ENCODE data around the gene ANKHD1.
"Not testable (repeated sequence)": the region's sequence is repeated elsewhere in the genome, so short reads cannot be mapped to it uniquely, and the experiment has no call there.

The ANKHD1 gene

DNA sequence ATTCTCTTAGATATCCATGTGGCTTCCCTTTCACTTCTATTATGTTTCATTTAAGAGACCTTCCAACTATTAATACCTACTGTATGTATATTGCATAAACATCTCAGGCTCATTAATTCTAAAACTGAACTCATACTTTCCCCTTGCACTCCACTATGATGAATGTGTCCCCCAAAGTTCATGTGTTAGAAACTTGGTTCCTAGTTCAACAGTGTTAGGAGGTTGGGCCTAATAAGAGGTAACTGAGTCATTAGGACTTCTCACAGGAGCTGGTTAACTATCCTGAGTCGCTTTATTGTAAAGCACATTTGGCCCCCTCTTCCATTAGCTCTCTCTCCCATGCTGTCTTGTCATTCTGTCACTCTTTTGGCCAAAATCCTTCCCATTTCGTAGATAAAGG is 22.0 kb downstream of the ANKHD1 start:
- DNase-seq (ENCODE audit: low read depth in 2 of 2) = no peak

DNA sequence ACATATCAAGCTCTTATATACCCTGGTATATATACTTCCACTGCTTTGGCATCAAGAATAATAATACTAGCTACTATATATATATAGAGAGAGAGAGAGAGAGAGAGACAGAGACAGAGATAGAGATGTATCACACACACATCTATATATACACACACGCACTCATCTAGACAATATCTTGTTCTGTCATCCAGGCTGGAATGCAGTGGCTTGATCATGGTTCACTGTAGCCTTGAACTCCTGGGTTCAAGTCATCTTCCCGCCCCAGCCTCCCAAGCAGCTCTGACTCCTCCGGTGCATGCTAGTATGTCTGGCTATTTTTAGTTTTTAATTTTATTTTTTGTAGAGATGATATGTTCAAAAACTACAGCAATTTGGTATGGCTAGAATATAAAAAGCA is 22.5 kb downstream of the ANKHD1 start:
- no peak for DNase-seq (ENCODE audit: low read depth in 2 of 2)

- not testable (repeated sequence) for DNase-seq (ENCODE audit: low read depth in 2 of 2)
These were observed 26.1 kb downstream of the ANKHD1 start for GRCh38 chr5:140427726-140428125.

DNA sequence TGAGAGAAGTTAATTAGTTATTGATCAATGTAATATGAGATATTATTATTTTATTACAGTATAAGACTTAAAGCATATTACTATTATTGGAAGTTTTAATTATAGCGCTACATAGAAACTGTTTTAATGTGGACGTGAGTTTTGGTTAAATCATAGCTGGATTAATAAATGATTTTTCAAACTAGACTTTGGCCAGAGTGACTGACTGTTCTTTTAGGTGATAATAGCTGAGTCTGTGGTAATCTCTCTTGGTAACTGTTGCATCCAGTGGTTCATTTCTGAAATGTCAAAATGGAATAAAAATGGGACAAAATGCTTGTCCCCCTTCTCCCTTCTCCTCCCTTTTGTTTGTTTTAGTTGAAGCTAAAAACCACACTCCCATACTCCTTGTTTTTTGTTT is 28.1 kb downstream of the ANKHD1 start:
- no peak for DNase-seq (ENCODE audit: low read depth in 2 of 2)

- no peak for DNase-seq (ENCODE audit: low read depth in 2 of 2)
These were observed 30.6 kb downstream of the ANKHD1 start for GRCh38 chr5:140432212-140432611.

DNA sequence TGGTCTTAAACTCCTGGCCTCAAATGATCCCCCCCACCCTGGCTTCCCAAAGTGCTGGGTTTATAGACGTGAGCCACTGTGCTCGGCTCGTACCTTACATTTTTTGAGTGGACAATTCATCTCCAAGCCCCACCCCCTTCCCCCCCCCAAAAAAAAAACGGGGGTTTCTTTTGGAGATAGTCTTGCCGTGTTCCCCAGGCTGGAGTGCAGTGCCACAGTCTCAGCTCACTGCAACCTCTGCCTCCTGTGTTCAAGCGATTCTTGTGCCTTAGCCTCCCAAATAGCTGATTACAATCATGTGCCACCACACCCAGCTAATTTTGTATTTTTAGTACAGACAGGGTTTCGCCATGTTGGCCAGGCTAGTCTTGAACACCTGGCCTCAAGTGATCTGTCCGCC is 31.3 kb downstream of the ANKHD1 start:
- DNase-seq (ENCODE audit: low read depth in 2 of 2) = no peak

GRCh38 chr5:140457368-140457767 is 55.7 kb downstream of the ANKHD1 start:
- not testable (repeated sequence) for DNase-seq (ENCODE audit: low read depth in 2 of 2)

DNA sequence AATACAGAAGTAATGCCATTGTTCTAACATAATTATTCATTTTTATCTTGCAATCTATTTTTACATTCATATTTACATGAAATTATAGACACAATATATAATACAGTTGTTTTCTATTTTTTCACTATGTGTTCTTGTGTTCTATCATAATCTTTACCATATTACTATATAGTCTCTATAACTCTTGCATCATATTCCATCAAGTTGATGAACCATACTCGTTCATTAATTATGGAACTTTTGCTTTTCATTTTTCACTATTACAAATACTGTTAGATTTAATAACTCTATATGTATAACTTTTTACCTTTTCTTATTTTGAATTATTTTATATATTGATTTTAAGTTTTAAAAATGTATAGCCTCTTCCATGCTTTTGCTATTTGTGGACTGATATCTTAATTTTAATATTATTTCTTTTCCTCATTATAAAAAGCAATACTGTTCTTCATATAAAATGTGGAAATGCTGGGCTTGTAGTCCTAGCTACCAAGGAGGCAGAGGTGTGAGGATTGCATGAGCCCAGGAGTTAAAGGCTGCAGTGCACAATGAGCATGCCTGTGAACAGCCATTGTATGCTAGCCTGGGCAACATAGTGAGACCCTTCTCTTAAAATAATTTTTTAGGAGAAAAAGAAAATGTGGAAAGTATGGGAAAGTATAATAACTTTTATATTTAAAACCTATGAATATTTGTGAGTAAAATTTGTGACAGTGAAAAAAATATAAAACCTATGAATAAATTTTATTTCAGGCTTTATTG is 65.5 kb downstream of the ANKHD1 start:
- no peak for DNase-seq (ENCODE audit: low read depth in 2 of 2)

DNA sequence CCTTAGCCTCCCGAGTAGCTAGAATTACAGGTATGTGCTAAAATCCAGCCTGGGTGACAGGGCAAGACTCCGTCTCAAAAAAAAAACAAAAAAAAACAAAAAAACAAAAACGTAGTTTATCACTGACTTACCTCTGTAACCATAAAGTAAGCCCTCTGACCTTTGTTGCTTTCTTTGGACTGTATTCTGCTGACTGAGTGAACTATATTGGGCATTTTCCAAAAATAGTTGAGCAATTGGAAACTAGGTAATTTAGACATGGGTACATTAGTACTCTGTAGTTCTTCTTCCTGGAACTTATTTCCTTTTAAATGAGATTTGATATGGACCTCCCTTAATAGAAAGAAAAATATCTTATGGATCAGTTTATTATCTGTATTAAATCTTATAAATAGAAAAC is 66.6 kb downstream of the ANKHD1 start:
- no peak for DNase-seq (ENCODE audit: low read depth in 2 of 2)

GRCh38 chr5:140469259-140469658 is 67.6 kb downstream of the ANKHD1 start:
- no peak for DNase-seq (ENCODE audit: low read depth in 2 of 2)

DNA sequence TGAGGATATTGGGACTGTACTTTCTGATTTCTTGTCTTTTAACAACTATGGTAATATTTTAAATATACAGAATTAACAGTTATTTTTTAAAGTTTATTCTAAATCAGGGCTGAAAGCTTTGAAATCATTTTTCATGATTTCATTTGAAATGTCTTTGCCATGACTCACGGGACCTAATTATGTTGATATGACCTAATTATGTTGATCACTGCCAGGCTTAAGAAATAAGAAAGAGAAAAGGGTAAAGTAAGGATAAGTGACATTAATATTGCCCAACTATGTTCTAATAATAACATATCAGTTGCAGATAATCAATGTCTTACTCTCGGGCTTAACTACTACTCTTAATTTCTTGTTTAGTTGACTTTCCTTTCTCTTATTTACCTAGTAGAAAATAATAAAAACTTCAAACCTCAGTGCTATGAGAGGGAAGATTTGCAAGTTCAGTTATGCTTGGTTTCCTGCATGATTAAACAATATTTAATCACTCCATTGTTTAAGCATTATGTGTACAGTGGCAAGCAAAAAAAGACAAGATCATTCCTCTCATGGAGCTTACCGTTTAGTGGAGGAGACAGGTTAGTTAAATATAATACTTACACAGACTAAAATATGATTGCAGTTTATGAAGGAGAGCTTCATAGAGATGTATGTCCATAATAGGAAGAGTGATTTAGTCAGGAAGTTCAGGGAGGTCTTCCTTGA is 78.8 kb downstream of the ANKHD1 start:
- DNase-seq (ENCODE audit: low read depth in 2 of 2) = no peak

DNA sequence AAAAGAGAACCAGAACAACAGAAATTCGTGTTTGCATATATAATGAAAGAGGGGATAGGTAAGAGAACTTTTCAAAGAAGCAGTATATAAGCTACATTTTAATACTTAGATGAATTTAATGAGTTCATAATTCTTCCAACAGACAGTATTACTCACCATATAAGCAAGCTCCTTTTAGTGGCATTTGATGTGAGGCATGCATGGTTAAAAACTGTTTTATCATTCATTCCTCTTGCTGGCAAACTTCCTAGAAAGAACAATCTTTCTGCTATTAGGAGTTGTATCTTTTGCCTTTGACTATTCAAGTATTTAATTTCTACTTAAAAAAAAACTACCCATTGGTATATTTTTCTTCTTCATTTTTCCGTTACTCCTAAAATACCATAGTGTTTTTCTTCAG is 80.1 kb downstream of the ANKHD1 start:
- DNase-seq (ENCODE audit: low read depth in 2 of 2) = peak; percentile 5 to 10

DNA sequence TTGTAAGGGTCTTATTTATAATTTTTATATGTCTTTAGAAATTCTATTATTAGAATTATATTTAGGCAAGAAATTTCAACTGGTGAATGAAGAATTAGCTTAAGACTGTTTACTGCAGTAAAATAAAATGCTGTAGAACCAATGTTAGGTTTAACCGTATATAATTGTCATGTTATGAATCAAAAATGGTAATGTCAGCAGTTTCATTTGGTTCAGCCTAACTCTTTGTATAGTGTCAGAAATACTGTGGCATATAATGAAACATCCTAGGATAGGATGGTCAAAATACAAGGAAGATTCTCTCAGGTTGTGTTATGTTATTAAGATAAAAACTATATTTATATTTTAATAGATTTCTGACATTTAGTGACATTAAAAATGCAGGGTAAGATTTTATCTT is 81.4 kb downstream of the ANKHD1 start:
- DNase-seq (ENCODE audit: low read depth in 2 of 2) = no peak

- not testable (repeated sequence) for DNase-seq (ENCODE audit: low read depth in 2 of 2)
These were observed 86.5 kb downstream of the ANKHD1 start for GRCh38 chr5:140488141-140488540.

- DNase-seq (ENCODE audit: low read depth in 2 of 2) = no peak
These were observed 87.3 kb downstream of the ANKHD1 start for GRCh38 chr5:140488914-140489313.

DNA sequence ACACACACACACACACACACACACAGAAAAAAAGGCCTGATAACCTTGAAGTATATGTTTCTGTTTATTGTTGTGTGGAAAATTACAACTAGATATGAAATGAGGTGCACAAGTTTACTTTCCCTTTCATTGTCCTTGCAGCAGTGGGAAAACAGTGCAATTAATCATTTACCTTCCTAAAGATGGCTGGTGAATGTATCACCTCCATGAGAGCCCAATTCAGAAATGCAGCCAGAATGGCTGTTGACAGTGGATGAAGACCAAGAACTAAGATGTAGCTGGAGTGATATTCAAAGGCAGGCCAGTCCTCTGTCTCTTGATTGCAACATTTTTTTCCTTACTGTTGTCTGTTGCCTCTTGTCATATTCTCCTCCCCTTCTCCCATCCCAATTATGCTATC is 96.3 kb downstream of the ANKHD1 start:
- DNase-seq (ENCODE audit: low read depth in 2 of 2) = no peak

- no peak for DNase-seq (ENCODE audit: low read depth in 2 of 2)
These were observed 97.0 kb downstream of the ANKHD1 start for GRCh38 chr5:140498591-140498990.

- DNase-seq (ENCODE audit: low read depth in 2 of 2) = no peak
These were observed 101.2 kb downstream of the ANKHD1 start for GRCh38 chr5:140502834-140503233.

GRCh38 chr5:140509898-140510297 is 108.3 kb downstream of the ANKHD1 start:
- DNase-seq (ENCODE audit: low read depth in 2 of 2) = no peak

DNA sequence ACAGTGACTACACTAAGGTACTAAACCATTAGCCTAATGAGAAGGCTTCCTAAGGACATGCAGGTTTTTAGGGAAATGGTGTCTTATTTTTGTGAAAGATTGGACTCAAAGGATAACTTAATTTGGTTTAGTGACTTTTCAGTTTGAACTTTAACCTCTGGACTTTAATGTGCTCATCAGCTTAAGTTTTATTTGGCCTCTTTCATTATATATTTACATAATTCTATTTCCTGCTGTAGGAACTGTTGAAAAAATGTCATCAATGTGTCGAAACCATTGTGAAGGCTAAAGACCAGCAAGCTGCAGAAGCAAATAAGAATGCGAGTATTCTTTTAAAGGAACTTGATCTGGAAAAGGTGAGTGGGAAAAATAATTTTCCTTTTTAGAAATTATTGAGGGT is 111.5 kb downstream of the ANKHD1 start:
- no peak for DNase-seq (ENCODE audit: low read depth in 2 of 2)

GRCh38 chr5:140524003-140524402 is 122.4 kb downstream of the ANKHD1 start:
- no peak for DNase-seq (ENCODE audit: low read depth in 2 of 2)

DNA sequence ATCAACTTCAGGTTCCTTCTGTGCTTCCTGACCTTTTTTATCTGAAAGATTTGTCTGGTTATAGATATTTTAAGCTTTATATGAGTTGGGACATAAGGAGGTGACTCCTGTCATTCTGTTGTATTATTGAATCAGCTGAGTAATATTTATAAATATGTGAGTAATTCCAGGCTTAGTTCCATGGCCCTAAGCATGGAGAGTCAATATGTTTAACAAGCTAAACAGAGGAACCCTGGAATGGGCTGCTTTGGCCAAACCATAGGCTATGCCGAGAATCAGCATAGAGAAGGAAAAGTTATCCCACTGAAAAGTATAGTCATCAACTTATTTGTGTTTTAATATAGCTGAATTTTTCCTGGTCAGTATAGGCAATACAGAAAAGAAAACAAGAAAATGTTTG is 138.6 kb downstream of the ANKHD1 start:
- no peak for DNase-seq (ENCODE audit: low read depth in 2 of 2)

DNA sequence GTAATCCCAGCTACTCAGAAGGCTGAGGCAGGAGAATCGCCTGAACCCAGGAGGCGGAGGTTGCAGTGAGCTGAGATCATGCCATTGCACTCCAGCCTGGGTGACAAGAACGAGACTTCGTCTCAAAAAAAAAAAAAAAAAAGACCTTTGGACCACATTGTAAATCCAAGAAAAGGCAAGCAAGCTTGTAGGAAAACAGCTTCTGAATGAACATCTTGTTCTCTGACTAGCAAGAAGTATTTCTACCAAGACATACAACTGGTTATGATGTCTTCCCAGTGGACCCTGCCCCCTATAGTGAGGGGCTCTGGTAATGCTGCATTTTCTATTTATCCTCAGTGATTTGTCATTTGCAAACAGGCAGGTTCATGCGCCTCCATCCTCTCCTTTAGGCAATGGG is 141.3 kb downstream of the ANKHD1 start:
- no peak for DNase-seq (ENCODE audit: low read depth in 2 of 2)

All from fibroblast of skin of left biceps (primary cell).